Right ventricle myocardium superior (tissue), 1 donor: ENCODE measurements around the gene ACTN1. TPM values are rescaled to one million over a fixed set of nuclear protein-coding genes. Genes with fewer than 3 reads are reported as not detected.
A peak's percentile ranks its signal among the peaks of the same experiment; 100 is the strongest.

Experiments used
- ATAC-seq: fragments of 200-7000 bp; cut with Tn5 transposase; one replicate; pipeline ENCODE4 v1.9.1; 2020; ENCODE audit warnings: mild to moderate bottlenecking; ENCODE audit not compliant: poor library complexity
- DNase-seq: peaks from one replicate; pipeline ENCODE4 v3.0.0-alpha.2; 2020
- intact Hi-C: fragments of 100-400 bp; cut with DNase I; formaldehyde crosslinking; loops from one replicate; pipeline ENCODE4 v1.11.2; 2022
- total RNA-seq: library from RNA; stranded (reverse); fragmentation: NEBNext Ultra II Directional; extraction: Animal tissue kit (Norgen Biotek cat#: 25700); gene quantifications from one replicate; pipeline ENCODE4 v1.2.1, GENCODE V29; 2021
- donor health status: DM: no; HTN: yes; CAD: no; lungs with severe emphysema.

ACTN1 gene
- total RNA-seq, 1 donor from 2014 or later, result 92.5 TPM

DNA sequence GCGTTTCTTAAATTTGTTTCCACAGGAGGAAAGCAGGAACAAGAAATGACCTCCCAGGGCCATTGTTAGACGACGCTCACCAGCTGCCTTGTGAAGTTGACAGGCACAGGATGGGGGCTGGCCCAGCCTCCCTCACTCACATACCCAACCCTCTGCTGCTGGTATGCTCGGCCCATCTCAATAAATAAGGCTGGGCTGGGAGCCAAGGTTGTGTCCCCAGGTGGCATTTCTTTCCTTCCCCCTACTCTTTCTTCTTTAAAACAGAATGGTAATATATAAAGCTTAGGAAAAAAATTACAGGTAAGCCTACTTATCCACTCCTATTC, 93.0 kb downstream of the ACTN1 start:
- ATAC-seq (no peak), DNase-seq (no peak)
- intact Hi-C loops, result no loop called here

GRCh38 chr14:68885226-68886108, 93.6 kb downstream of the ACTN1 start:
- no peak for ATAC-seq
- intact Hi-C loops, result no loop called here
- no peak for DNase-seq

DNA sequence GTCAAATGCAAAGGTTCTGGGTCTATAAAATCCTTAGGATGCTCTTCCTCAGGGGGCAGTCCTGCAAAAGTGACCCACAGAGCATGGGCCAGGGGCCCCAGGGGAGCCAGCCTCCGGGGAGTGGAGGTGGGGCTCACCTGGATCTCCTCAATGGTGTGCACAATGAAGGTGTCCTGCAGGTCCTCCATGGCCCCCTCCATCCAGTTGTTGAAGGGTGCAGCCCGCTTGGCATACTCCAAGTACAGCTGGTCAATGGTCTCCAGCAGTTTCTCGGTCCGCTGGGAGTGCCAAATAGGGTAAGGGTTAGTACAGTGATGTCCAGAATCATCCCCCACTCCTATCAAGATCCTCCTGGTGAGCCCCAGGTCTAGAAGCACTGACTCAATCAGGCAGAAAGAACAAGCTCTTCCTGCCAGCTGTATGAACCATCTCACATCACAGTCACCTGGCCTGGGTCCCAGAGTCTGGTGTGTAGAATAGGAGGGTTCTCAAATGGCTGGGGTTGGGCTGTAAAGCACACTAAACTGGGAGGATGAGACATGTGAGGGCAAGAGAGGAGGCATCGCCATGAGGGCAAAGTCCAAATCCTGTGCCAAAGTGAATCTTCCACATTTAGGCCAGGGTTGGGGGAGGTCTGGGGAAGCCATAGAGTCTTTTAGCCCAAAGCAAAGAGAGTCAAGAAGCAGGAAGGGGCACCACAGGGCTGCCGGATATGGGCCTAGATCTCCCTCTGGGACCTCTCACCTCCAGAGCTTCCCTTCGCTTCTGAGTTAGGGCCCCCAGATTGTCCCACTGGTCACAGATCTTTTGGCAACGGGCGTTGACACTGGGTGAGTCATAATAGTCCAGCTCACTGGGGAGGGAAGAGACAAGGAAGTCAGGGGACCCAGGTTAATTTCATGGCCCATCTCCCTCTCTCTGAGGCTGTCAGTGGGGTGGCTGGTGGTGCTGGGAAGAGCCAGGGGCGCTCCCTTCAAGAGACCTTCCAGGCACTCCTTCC, 94.8 kb downstream of the ACTN1 start:
- peak; percentile 85 for ATAC-seq
- peak; percentile 72 for DNase-seq
- intact Hi-C loops, result no loop called here

- ATAC-seq, result no peak
- no peak for DNase-seq
- intact Hi-C loops, result no loop called here
Measured at GRCh38 chr14:68882235-68882634, 96.9 kb downstream of the ACTN1 start.

DNA sequence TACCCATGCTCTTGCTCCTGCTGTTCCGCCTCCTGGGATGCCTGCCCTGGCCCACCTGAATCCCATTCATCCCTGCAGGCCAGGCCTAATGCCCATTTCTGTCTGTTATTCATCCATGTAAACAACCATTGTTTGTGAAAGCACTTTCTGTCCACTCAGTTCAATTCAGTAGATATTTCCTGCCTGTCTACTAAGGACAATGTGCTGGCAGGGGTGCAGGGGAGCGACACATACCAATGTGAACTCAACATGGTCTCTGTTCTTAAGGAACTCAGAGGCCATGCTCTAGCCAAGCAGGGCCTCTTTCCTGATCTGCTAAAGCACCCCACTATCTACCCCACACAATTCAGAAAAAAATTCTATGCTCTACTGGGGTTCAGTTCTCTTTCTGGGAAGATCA, 97.7 kb downstream of the ACTN1 start:
- intact Hi-C loops, result no loop called here
- DNase-seq (no peak), ATAC-seq (no peak)

GRCh38 chr14:68880581-68881105, 98.5 kb downstream of the ACTN1 start:
- intact Hi-C loops, result no loop called here
- DNase-seq (no peak), ATAC-seq (no peak)

DNA sequence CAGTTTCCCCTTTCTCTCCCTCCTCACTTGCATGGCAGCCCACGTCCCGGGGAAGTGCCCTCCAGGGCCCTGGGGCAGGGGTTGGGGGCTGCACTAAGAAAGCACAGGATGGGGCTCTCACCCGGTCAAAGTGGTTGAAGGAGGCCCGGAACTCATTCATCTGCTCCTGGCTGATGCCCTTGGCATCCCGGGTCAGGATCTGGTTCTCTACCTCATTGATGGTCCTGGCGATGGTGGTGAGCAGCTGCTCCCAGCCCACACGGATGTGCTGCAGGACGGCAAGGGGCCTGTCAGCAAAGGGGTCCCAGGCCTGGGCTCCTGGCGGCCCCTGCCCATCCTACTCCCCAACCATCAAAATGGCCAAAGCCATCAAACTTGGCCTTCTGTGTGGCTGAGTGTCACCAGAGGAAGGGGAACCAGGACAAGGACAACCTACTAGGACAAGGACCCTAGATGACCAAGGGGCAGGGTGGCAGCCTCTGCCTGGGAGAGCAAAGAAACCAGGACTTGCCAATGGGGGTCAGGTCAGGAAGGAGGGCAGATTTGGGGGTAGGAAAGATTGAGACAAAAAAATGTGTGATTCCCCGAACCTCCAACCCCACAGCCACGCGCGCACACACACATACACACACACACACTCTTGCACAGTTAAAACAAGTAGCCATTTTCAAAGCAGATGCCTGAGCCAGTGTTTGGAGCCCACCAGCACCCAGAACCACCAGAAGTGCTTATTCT, 99.1 kb downstream of the ACTN1 start:
- intact Hi-C loops, result no loop called here
- no peak for ATAC-seq
- no peak for DNase-seq

DNA sequence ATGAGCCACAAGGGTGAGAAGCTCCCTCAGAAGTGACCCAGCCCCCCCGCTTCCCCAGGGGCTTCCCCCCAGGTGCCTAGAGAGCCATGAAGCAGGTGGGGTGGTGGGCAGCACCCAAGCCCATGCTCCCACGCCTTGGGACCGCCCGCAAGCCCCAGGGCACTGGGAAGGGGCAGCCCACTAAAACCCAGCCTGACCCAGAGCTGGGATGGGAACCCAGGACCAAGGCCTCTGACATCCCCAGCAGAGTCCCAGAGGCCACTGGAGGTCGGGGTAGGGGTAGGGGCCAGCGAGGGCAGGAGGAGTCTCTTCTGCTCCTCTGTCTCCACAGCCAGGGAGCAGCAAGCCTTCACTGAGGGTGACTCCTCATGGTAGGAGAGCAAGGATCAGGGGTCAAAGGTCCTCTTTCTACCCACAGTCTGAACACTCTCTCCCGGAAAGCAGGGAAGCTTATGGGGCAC, 99.8 kb downstream of the ACTN1 start:
- intact Hi-C loops, result no loop called here
- DNase-seq (no peak), ATAC-seq (no peak)

DNA sequence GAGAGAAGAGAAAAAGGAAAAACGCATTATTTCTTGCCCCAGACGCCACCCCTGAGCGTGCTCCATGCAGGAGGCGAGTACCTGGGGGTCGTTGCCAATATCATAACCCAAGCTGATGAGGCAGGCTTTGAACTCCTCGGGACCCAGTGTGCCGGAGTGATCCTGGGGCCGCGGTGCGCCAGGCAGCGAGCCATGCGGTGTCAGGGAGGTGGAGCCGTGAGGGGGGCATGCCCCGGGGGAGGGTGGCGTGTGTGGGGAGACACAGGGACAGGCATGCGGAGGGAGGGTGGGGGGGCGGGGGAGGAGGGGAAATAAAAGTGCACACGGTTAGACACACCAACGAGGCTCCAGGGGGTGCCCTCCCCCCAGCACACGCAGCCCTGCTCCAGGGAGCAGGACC, 100.2 kb downstream of the ACTN1 start:
- DNase-seq, result no peak
- no peak for ATAC-seq
- intact Hi-C loops, result no loop called here

GRCh38 chr14:68877993-68878575, 101.0 kb downstream of the ACTN1 start:
- intact Hi-C loops, result no loop called here
- DNase-seq (no peak), ATAC-seq (no peak)

DNA sequence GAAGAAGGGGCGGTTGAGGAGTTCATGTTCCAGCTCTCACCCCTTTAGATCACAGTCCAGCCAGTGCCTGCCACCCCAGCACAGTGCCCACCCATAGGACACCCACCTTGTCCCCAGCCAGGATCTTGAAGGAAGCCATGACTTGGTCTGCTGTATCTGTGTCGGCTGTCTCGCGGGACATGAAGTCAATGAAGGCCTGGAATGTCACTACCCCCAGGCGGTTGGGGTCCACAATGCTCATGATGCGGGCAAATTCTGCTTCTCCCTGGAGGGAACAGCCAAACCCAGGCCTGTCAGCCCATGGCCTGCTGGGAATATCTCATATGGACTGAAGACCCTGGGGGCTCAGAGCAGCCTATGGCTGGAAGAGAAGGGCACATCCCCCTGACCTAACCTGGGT, 102.1 kb downstream of the ACTN1 start:
- no peak for DNase-seq
- intact Hi-C loops, result no loop called here
- ATAC-seq, result no peak

- intact Hi-C loops, result no loop called here
- peak; percentile 53 for DNase-seq
- no peak for ATAC-seq
Measured at GRCh38 chr14:68874746-68875155, 104.4 kb downstream of the ACTN1 start.

- ATAC-seq, result no peak
- no peak for DNase-seq
- intact Hi-C loops, result no loop called here
Measured at GRCh38 chr14:68873376-68873775, 105.7 kb downstream of the ACTN1 start.

DNA sequence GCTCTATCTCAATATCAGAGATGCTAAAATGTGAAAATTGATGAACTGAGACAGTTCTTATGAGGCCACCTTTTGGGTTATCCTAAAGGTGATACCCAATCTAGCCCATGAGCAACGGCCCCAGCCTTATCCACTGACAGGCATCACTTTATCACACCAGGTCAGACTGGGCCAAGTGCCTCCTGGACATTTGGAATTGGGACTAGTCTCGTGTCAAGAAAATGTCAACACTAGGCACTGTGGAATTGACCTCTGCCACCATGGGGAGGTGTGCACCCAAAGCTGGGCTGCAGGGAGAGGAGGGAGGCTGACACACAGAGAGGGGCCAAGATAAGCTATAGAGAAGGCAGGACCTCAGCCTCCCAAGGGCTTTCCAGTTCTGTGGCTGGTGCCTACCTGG, 107.7 kb downstream of the ACTN1 start:
- peak; percentile 22 for ATAC-seq
- intact Hi-C loops, result no loop called here
- no peak for DNase-seq

GRCh38 chr14:68866991-68867533, 112.0 kb downstream of the ACTN1 start:
- intact Hi-C loops, result no loop called here
- ATAC-seq (no peak), DNase-seq (no peak)

- ATAC-seq, result no peak
- intact Hi-C loops, result no loop called here
- DNase-seq, result no peak
Measured at GRCh38 chr14:68865542-68865941, 113.6 kb downstream of the ACTN1 start.

- intact Hi-C loops, result loop anchor here (5.0 kb wide), 1 partner anchor 243 kb away; no protein-coding TSS in a partner anchor
- ATAC-seq (no peak), DNase-seq (no peak)
Measured at GRCh38 chr14:68864361-68864750, 114.7 kb downstream of the ACTN1 start.
